GM13976 (cell line): ENCODE measurements around the gene PIGX.

ENCODE experiments used
- DNase-seq: peaks from one replicate; pipeline ENCODE4 v3.0.0; 2012; ENCODE audit warnings: low spot score
- CTCF ChIP-seq: IDR thresholded peaks from 2 replicates; pipeline ENCODE4 v1.5.1; 2012; ENCODE audit warnings: borderline replicate concordance, mild to moderate bottlenecking; ENCODE audit not compliant: insufficient read depth; ENCODE audit errors: extremely low read depth, missing control alignments, control extremely low read depth
- in situ Hi-C: fragments of 300-500 bp; cut with MboI; formaldehyde crosslinking; loops from one replicate; pipeline ENCODE4 v1.12.0; 2022; ENCODE audit warnings: low sequenced_read_pairs, mixed read lengths, inconsistent platforms; ENCODE audit not compliant: unreplicated experiment

PIGX gene

GRCh38 chr3:196711838-196712513 is at the start of gene PIGX, which contains the start of gene CEP19:
TSS of gene PIGX (plus strand) at chr3:196712377.
TSS of gene CEP19 (minus strand) at chr3:196712250. CDS start at chr3:196708657, 3,593 bp downstream.
- DNase-seq = peak; percentile 96
- in situ Hi-C loops = no loop called here
- no peak for TF ChIP-seq CTCF

DNA sequence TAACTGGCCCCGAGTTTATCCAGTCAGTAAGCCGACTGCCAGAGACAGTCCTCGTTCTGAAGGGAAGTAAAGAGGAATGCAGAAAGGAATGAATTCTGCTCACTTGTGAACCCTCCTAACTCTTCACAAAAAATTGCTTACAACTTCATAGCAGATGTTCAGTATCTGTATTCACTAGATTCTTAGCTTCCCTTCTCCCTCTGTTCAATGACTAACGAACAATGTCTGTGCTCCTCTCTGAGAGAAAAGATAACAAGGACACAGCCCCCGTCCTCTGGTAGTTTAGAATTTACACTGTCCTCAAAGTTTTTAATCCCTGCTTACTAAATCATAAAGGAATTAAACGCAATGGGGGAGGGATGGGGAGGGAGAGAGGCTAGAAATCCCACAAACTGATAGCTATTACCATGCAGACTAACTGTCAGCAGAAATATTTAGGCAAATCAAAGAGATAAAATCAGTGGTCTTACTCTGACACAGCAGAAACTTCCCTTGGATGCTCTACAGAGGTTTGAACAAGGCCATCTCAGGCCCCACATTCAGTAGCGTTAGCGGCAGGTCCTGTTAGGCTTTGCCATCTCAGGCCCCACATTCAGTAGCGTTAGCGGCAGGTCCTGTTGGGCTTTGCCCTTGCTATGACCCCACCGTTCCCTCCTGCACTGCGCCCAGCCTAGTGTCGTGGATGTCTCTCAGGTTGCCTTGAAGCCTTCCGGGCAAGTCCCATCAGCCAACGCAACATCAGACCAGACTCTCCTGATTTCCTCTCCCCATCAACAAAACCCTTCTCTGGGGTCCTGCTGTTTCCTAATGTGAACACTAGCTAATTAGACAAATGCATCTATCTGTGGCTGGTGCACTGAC is 49.2 kb upstream of the PIGX start:
- no peak for DNase-seq
- in situ Hi-C loops = no loop called here
- TF ChIP-seq CTCF = no peak

- TF ChIP-seq CTCF = no peak
- DNase-seq = no peak
- in situ Hi-C loops = no loop called here
Observed at GRCh38 chr3:196666001-196666867, 45.9 kb upstream of the PIGX start.

DNA sequence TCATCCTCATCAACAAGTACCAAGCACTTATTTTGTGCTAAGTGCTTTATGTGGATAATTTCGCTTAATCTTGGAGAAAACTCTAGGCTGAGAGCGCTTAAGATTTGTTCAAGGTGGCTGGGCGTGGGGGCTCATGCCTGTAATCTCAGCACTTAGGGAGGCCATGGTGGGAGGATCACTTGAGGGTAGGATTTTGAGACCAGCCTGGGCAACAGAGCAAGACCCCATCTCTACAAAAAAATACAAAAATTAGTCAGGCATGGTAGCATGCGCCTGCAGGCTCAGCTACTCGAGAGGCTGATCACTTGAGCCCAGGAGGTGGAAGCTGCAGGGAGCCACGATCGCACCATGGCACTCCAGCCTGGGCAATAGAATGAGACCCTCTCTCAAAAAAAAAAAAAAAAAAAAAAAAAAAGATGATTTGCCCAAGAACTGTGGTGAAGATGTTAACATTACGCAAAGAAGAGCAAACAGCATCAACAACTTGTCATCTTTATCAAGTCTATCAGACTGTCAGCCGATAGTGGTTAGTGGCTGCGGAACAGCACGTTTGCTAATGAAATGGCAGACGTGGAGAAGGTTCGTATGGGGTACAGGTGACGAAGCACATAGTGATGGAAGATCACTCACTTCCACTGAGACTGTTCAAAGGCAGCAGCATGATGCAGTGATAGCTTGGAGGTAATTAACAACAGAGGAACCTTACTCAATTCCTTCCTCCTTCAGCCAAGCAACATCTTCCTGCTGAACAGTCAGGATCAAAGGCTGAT is 44.9 kb upstream of the PIGX start:
- in situ Hi-C loops = no loop called here
- no peak for TF ChIP-seq CTCF
- no peak for DNase-seq

DNA sequence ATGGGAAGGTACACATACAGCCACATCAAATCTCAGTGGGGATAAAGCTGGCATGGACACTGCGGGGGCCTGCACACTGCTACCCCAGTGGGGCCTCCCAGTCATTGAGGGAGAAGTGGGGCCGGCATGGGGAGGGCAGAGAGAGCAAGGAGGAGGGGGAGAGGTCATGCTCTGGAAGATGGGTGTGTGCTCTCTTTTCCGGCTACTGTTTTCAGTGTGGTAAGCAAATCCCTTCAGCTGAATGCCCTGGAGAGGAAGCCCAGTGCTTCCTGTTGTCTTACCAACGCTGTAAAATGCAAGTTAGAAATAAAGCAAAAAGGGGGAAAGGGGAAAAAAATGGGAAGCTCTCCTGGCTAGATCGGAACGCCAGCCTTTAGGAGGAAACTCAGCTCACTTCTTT is 41.8 kb upstream of the PIGX start:
- no peak for TF ChIP-seq CTCF
- DNase-seq = no peak
- in situ Hi-C loops = no loop called here
